ENCODE measurements around the gene GPR176.

GPR176 gene

DNA sequence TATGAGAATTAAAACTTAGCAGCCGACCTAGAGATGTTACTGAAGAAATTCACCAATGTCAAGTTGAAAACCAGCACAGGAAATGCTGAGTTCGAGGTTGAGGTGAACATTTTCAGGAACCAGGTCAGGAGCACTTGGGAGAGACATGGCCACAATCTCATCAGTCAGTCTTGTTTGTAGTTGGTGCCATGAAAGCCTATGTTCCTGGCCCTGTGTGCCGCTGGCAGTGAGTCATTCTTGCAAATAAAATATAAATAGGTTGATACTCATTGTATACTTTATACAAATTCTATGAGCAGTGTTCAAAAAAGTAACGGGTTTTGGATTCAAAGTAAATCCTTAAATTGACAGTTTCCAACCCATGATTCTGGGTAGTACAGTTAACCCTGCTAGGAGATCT is 135.9 kb downstream of the GPR176 start:
- DNase-seq (ENCODE audit: low read depth): no peak
- peak overlapping the region; percentile 90 for H3K4me3 ChIP-seq (ENCODE audit: low read length)
- no peak for TF ChIP-seq CTCF (conservative IDR thresholded peaks at IDR 0.05; ENCODE audit: low read depth, low read length)

GRCh38 chr15:39783244-39783820 is 136.7 kb downstream of the GPR176 start:
- DNase-seq (ENCODE audit: low read depth): no peak
- no peak for TF ChIP-seq CTCF (conservative IDR thresholded peaks at IDR 0.05; ENCODE audit: low read depth, low read length)
- H3K4me3 ChIP-seq (ENCODE audit: low read length): peak overlapping the region; percentile 90

- DNase-seq (ENCODE audit: low read depth): peak; percentile 78
- TF ChIP-seq CTCF (conservative IDR thresholded peaks at IDR 0.05; ENCODE audit: low read depth, low read length): no peak
- H3K4me3 ChIP-seq (ENCODE audit: low read length): peak within 1 kb of the TSS; percentile 90
Measured at GRCh38 chr15:39782441-39783138, 137.5 kb downstream of the GPR176 start, which contains the start of gene FSIP1. Gene FSIP1, minus strand, starts transcription at chr15:39782841. Its CDS starts 6,317 bp downstream, at chr15:39776524.

- peak overlapping the region; percentile 43 for H3K4me3 ChIP-seq (ENCODE audit: low read length)
- no peak for DNase-seq (ENCODE audit: low read depth)
- TF ChIP-seq CTCF (conservative IDR thresholded peaks at IDR 0.05; ENCODE audit: low read depth, low read length): no peak
Measured at GRCh38 chr15:39781967-39782302, 138.1 kb downstream of the GPR176 start.

DNA sequence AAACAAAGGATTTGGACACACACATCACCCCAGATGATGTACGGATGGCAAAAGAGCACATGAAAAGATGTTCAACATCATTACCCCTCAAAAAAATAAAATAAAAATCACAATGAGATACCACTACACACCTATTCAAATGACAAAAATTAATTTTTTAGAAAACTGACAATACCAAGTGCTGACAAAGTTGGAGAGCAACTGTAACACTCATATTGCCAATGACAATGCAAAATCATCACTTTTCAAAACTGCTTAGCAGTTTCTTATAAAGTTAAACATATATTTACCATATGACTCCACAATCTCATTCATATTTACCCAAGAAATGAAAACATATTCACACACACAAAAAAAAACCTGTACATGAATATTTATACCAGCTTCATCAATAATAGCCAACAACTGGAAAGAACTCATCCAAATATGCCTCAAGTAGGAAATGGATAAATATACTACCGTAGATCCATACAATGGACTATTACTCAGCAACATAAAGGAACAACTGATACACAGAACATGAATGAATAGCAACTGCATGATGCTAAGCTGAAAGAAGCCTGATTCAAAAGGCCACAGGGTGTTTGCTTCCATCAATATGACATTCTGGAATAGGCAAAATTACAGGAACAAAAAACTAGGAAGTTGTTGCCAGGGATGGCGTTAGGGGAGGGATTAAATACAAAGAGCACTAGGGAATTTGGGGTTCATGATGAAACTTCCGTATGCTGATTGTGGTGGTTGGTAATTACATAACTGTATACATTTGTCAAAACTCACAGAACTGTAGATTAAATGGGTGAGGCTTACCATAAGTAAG is 138.7 kb downstream of the GPR176 start:
- H3K4me3 ChIP-seq (ENCODE audit: low read length): no peak overlapping the region
- no peak for DNase-seq (ENCODE audit: low read depth)
- no peak for TF ChIP-seq CTCF (conservative IDR thresholded peaks at IDR 0.05; ENCODE audit: low read depth, low read length)

DNA sequence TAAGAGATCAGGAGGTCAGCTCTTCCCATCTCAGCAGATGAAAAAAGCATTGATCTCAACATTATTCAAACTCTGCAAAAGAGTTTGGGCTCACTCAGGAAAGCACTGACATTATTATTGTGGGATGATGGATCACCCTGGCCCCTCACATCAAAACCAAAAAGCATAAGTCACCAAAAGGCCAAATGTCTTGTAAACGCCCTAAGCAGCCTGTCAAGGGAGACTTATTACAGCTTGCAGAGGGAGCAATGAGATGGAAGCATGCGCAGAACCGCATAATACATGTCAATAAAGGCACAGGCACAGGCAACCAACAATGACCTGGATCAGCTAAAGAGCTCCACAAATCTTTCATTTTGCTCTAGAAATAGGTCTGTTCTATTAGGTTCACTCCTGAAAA is 142.0 kb downstream of the GPR176 start:
- DNase-seq (ENCODE audit: low read depth): no peak
- no peak for TF ChIP-seq CTCF (conservative IDR thresholded peaks at IDR 0.05; ENCODE audit: low read depth, low read length)

More for the DNA sequence above, 142.0 kb downstream of the GPR176 start:
- no peak overlapping the region for H3K4me3 ChIP-seq (ENCODE audit: low read length)
